CD1c-positive myeloid dendritic cell (primary cell): Measurements from ENCODE around the gene PFKM.
A peak's percentile ranks its signal among the peaks of the same experiment; 100 is the strongest.
"Not testable (repeated sequence)": the region's sequence is repeated elsewhere in the genome, so short reads cannot be mapped to it uniquely, and the experiment has no call there.

ENCODE experiments used
- DNase-seq: peaks from one replicate; pipeline ENCODE4 v3.0.0-alpha.2; 2016; ENCODE audit errors: extremely low spot score

The PFKM gene

GRCh38 chr12:48111312-48111693 is 7.9 kb upstream of the PFKM start:
- DNase-seq = not testable (repeated sequence)

GRCh38 chr12:48115957-48116356 is 3.2 kb upstream of the PFKM start:
- no peak for DNase-seq

- DNase-seq = no peak
These were observed 786 bp upstream of the PFKM start for GRCh38 chr12:48118284-48118871.

GRCh38 chr12:48119834-48120195 is 651 bp downstream of the PFKM start:
- no peak for DNase-seq

- no peak for DNase-seq
These were observed 2.4 kb downstream of the PFKM start for GRCh38 chr12:48121522-48121921.

- DNase-seq = no peak
These were observed 3.1 kb downstream of the PFKM start for GRCh38 chr12:48122065-48122834.

GRCh38 chr12:48123169-48123568 is 4.0 kb downstream of the PFKM start:
- DNase-seq = no peak

- DNase-seq = not testable (repeated sequence)
These were observed 6.4 kb downstream of the PFKM start for GRCh38 chr12:48125542-48125941.

GRCh38 chr12:48125985-48126384 is 6.8 kb downstream of the PFKM start:
- DNase-seq = no peak

- no peak for DNase-seq
These were observed 7.9 kb downstream of the PFKM start for GRCh38 chr12:48126953-48127630.

GRCh38 chr12:48128800-48129199 is 9.6 kb downstream of the PFKM start:
- DNase-seq = no peak

GRCh38 chr12:48129376-48129775 is 10.2 kb downstream of the PFKM start:
- DNase-seq = no peak

GRCh38 chr12:48131517-48131916 is 12.4 kb downstream of the PFKM start:
- no peak for DNase-seq

GRCh38 chr12:48132826-48133225 is 13.7 kb downstream of the PFKM start:
- DNase-seq = no peak

- no peak for DNase-seq
These were observed 15.9 kb downstream of the PFKM start for GRCh38 chr12:48135027-48135426.

- DNase-seq = no peak
These were observed 23.9 kb downstream of the PFKM start for GRCh38 chr12:48142818-48143674.

GRCh38 chr12:48143898-48144297 is 24.7 kb downstream of the PFKM start:
- DNase-seq = no peak

GRCh38 chr12:48145981-48146380 is 26.8 kb downstream of the PFKM start:
- DNase-seq = no peak

GRCh38 chr12:48151103-48151771 is 32.1 kb downstream of the PFKM start:
- no peak for DNase-seq

GRCh38 chr12:48155786-48156185 is 36.6 kb downstream of the PFKM start:
- not testable (repeated sequence) for DNase-seq

- DNase-seq = peak; percentile 1
These were observed 37.5 kb downstream of the PFKM start for GRCh38 chr12:48156652-48157017.
